Measurements from ENCODE around the gene ISCU. TPM values are rescaled to one million over a fixed set of nuclear protein-coding genes. Genes with fewer than 3 reads are reported as not detected.

The ISCU gene
- total RNA-seq, 1 donor from 2014 or later, result 48.4 TPM

GRCh38 chr12:108580531-108580930 is 18.1 kb downstream of the ISCU start:
- Mint-ChIP-seq H3K27ac (ENCODE audit: unreplicated experiment) (no peak overlapping the region), H3K4me1 (ENCODE audit: low read depth, unreplicated experiment) (peaks cover 12% of the 10 kb centered on the region), H3K4me3 (ENCODE audit: unreplicated experiment) (no peak overlapping the region), H3K27me3 (ENCODE audit: unreplicated experiment) (peaks cover 8% of the 10 kb centered on the region), H3K36me3 (ENCODE audit: unreplicated experiment) (no peaks in the 10 kb centered on the region), H3K9me3 (ENCODE audit: unreplicated experiment) (peaks cover 6% of the 10 kb centered on the region)
- no peak for DNase-seq
- TF ChIP-seq, protein P1, sequence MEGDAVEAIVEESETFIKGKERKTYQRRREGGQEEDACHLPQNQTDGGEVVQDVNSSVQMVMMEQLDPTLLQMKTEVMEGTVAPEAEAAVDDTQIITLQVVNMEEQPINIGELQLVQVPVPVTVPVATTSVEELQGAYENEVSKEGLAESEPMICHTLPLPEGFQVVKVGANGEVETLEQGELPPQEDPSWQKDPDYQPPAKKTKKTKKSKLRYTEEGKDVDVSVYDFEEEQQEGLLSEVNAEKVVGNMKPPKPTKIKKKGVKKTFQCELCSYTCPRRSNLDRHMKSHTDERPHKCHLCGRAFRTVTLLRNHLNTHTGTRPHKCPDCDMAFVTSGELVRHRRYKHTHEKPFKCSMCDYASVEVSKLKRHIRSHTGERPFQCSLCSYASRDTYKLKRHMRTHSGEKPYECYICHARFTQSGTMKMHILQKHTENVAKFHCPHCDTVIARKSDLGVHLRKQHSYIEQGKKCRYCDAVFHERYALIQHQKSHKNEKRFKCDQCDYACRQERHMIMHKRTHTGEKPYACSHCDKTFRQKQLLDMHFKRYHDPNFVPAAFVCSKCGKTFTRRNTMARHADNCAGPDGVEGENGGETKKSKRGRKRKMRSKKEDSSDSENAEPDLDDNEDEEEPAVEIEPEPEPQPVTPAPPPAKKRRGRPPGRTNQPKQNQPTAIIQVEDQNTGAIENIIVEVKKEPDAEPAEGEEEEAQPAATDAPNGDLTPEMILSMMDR (IDR thresholded peaks at IDR 0.05; ENCODE audit: partially characterized antibody, unreplicated experiment), result no peak

GRCh38 chr12:108581311-108582227 is 19.2 kb downstream of the ISCU start:
- Mint-ChIP-seq H3K9me3 (ENCODE audit: unreplicated experiment) (peaks cover 6% of the 10 kb centered on the region), H3K27ac (ENCODE audit: unreplicated experiment) (no peak overlapping the region), H3K4me3 (ENCODE audit: unreplicated experiment) (no peak overlapping the region), H3K36me3 (ENCODE audit: unreplicated experiment) (no peaks in the 10 kb centered on the region), H3K4me1 (ENCODE audit: low read depth, unreplicated experiment) (peaks cover 12% of the 10 kb centered on the region), H3K27me3 (ENCODE audit: unreplicated experiment) (peaks cover 6% of the 10 kb centered on the region)
- TF ChIP-seq, protein P1 (IDR thresholded peaks at IDR 0.05; ENCODE audit: partially characterized antibody, unreplicated experiment), result no peak
- no peak for DNase-seq

DNA sequence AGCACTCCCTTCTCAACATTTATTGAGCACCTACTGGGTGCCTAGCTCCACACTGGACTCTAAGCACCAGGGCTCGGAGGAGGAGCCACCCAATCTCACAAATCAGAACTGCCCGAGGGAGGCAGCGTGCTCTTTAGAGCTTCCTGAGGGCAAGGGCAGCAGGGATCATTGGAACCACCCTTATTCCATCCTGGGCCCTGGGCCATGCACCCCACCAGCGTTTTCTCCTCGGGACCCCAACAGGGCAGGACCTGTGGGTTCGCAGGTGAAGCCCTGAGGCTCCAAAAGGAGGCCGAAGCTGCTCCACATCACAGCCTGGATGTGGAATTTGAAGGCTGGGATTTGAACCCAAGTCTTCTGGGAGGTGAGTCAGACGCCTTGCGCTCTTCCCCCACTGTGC is 20.1 kb downstream of the ISCU start:
- H3K9me3 Mint-ChIP-seq (ENCODE audit: unreplicated experiment), result peaks cover 8% of the 10 kb centered on the region
- H3K4me3 Mint-ChIP-seq (ENCODE audit: unreplicated experiment), result no peak overlapping the region
- H3K36me3 Mint-ChIP-seq (ENCODE audit: unreplicated experiment), result no peaks in the 10 kb centered on the region
- H3K27me3 Mint-ChIP-seq (ENCODE audit: unreplicated experiment), result peaks cover 5% of the 10 kb centered on the region
- H3K4me1 Mint-ChIP-seq (ENCODE audit: low read depth, unreplicated experiment), result peaks cover 12% of the 10 kb centered on the region
- H3K27ac Mint-ChIP-seq (ENCODE audit: unreplicated experiment), result no peak overlapping the region
- TF ChIP-seq, protein P1 (IDR thresholded peaks at IDR 0.05; ENCODE audit: partially characterized antibody, unreplicated experiment), result no peak
- DNase-seq, result no peak

DNA sequence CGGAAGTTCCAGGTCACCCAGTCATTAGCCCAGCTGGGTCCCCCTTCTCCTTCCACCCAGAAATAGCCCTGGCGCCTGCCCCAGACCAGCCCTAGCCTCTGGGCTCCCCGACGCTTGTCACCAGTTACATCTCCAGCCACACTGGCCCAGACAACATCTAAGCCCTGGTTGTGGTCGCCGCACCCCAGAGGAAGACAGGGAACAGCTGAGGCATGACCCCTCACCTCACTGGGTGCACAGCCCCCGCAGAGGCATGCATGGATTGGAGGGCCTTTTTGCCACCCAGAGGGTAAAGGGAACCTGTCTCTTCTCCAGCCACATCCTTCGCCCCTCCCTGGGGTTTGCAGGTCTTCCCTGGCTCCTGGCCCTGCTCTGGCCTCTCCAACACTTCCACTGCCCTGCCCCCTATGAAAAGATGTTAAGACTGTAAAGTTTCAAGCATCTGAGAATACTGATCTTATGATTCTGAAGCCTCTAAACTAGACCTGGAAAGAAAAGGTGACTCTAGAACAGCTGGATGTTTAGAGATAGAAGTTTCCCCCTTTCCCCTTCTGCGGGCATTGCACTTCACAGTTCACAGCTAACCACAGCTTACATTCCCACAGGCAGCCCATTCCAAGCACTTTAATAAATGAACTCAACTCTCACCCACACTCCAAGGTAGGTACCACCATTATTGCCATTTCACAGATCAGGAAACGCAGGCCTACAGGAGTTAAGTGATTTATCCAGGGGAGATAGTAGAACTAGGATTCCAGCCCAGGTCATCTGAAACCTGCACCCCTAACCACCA is 20.8 kb downstream of the ISCU start:
- Mint-ChIP-seq H3K9me3 (ENCODE audit: unreplicated experiment) (peaks cover 8% of the 10 kb centered on the region), H3K36me3 (ENCODE audit: unreplicated experiment) (no peaks in the 10 kb centered on the region), H3K27ac (ENCODE audit: unreplicated experiment) (no peak overlapping the region), H3K27me3 (ENCODE audit: unreplicated experiment) (peaks cover 4% of the 10 kb centered on the region), H3K4me1 (ENCODE audit: low read depth, unreplicated experiment) (peaks cover 19% of the 10 kb centered on the region), H3K4me3 (ENCODE audit: unreplicated experiment) (no peak overlapping the region)
- TF ChIP-seq, protein P1 (IDR thresholded peaks at IDR 0.05; ENCODE audit: partially characterized antibody, unreplicated experiment), result no peak
- DNase-seq, result no peak

Measured in glutamatergic neuron (in vitro differentiated cells).